Liver (tissue), 3 donors: ENCODE measurements around the gene SPATS2L.

Experiments used
- RXRA ChIP-seq, 2 donors: IDR thresholded peaks; 2 replicates each; pipeline ENCODE4 v1.6.1; 2017 to 2018; ENCODE audit warnings: antibody characterized with exemption in 2 of 2, mild to moderate bottlenecking in 1 of 2
- SP1 ChIP-seq: IDR thresholded peaks from 2 replicates; pipeline ENCODE4 v1.6.1; 2018; ENCODE audit warnings: antibody characterized with exemption, mild to moderate bottlenecking
- TAF1 ChIP-seq: conservative IDR thresholded peaks from 2 replicates; pipeline ENCODE4 v1.6.1; 2016; ENCODE audit warnings: antibody characterized with exemption, mild to moderate bottlenecking
- TF ChIP-seq, protein P1 (sequence below): fragments of 150-350 bp; IDR thresholded peaks from 2 replicates; pipeline ENCODE4 v1.5.1; 2017; ENCODE audit warnings: improper control_type of control experiment, low read depth, low read length; ENCODE audit not compliant: missing input control
- TF ChIP-seq, protein P2 (sequence below): IDR thresholded peaks from 2 replicates; pipeline ENCODE4 v1.6.1; 2016; ENCODE audit warnings: antibody characterized with exemption
- TF ChIP-seq, protein P3 (sequence below): IDR thresholded peaks from 2 replicates; pipeline ENCODE4 v1.6.1; 2016; ENCODE audit warnings: antibody characterized with exemption, mild to moderate bottlenecking
- donor health status: healthy.
- donor health status: healthy.

DNA sequence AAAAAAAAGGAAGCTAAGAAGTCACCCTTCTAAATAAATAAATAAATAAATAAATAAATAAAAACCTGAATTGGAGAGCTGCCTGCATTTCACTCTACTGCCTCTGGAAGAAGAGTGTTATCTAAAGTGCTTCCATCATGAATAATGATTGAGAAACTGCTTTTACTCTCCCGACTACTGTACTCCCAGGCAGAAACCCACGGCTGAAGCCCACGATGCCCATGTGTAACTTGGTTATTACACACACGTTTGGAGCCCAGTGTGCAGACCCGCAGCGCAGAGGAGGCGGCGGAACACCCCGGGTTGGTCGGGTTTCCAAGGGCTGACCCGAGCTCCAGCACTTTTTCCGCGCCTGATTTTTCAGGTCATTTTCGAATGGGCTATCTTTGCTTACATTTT, 697 bp upstream of the SPATS2L start:
- TF ChIP-seq, protein P1, sequence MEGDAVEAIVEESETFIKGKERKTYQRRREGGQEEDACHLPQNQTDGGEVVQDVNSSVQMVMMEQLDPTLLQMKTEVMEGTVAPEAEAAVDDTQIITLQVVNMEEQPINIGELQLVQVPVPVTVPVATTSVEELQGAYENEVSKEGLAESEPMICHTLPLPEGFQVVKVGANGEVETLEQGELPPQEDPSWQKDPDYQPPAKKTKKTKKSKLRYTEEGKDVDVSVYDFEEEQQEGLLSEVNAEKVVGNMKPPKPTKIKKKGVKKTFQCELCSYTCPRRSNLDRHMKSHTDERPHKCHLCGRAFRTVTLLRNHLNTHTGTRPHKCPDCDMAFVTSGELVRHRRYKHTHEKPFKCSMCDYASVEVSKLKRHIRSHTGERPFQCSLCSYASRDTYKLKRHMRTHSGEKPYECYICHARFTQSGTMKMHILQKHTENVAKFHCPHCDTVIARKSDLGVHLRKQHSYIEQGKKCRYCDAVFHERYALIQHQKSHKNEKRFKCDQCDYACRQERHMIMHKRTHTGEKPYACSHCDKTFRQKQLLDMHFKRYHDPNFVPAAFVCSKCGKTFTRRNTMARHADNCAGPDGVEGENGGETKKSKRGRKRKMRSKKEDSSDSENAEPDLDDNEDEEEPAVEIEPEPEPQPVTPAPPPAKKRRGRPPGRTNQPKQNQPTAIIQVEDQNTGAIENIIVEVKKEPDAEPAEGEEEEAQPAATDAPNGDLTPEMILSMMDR, result no peak
- TF ChIP-seq, protein P2, sequence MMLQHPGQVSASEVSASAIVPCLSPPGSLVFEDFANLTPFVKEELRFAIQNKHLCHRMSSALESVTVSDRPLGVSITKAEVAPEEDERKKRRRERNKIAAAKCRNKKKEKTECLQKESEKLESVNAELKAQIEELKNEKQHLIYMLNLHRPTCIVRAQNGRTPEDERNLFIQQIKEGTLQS, result no peak
- TF ChIP-seq TAF1 (no peak), SP1 (no peak), RXRA (IDR thresholded peaks at IDR 0.05) (no peak)
- TF ChIP-seq, protein P3, sequence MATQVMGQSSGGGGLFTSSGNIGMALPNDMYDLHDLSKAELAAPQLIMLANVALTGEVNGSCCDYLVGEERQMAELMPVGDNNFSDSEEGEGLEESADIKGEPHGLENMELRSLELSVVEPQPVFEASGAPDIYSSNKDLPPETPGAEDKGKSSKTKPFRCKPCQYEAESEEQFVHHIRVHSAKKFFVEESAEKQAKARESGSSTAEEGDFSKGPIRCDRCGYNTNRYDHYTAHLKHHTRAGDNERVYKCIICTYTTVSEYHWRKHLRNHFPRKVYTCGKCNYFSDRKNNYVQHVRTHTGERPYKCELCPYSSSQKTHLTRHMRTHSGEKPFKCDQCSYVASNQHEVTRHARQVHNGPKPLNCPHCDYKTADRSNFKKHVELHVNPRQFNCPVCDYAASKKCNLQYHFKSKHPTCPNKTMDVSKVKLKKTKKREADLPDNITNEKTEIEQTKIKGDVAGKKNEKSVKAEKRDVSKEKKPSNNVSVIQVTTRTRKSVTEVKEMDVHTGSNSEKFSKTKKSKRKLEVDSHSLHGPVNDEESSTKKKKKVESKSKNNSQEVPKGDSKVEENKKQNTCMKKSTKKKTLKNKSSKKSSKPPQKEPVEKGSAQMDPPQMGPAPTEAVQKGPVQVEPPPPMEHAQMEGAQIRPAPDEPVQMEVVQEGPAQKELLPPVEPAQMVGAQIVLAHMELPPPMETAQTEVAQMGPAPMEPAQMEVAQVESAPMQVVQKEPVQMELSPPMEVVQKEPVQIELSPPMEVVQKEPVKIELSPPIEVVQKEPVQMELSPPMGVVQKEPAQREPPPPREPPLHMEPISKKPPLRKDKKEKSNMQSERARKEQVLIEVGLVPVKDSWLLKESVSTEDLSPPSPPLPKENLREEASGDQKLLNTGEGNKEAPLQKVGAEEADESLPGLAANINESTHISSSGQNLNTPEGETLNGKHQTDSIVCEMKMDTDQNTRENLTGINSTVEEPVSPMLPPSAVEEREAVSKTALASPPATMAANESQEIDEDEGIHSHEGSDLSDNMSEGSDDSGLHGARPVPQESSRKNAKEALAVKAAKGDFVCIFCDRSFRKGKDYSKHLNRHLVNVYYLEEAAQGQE, result no peak
